ENCODE measurements around the gene BET1.

DNA sequence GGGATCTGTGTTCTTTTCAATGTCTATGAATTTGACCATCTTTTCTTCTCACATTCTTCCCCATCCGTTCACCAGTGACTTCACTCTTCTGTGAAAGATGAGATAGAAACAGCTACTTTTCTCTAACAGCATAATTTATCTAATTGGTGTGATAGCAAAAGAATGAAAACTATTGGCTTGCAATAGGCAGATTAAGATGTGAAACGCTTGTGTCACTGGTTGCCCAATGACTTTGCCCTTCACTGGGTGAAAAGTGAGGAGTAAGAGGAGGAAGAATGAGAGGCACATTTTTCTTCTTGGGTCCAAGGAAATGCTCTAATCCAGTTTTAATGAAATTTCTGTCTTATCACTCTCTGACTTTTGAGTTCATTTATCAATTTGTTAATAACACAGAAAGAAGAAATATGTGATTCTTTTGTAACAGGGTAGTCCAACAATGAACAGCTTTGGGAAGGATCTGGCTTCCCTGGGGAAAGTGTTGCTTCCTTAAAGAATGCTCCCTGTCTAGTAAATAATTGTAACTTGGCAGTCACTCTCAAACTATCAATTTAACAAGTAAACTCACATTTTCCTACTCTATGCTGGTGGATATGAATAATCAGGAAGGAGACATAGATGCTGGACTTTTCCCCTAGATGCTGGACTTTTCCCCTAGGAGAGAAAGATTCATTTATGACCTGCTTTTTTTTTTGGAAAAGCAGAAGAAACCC is 35.1 kb downstream of the BET1 start:
- TF ChIP-seq CTCF (IDR thresholded peaks at IDR 0.05) = no peak
- TF ChIP-seq RXRA (IDR thresholded peaks at IDR 0.05; ENCODE audit: borderline replicate concordance, low read depth) = no peak
- TF ChIP-seq SMC3 (IDR thresholded peaks at IDR 0.05; ENCODE audit: low read depth, low read length) = no peak
- TF ChIP-seq EP300 (IDR thresholded peaks at IDR 0.05; ENCODE audit: borderline replicate concordance in 1 of 2, low read depth in 1 of 2, low read length in 1 of 2) = no peak
- no peak for TF ChIP-seq SIN3A (IDR thresholded peaks at IDR 0.05; ENCODE audit: borderline replicate concordance, low read depth, low read length)
- no peak for TF ChIP-seq POLR2AphosphoS5 (IDR thresholded peaks at IDR 0.05; ENCODE audit: low read depth, low read length)
- no peak for TF ChIP-seq MAX (IDR thresholded peaks at IDR 0.05; ENCODE audit: low read depth)
- no peak for TF ChIP-seq USF2 (IDR thresholded peaks at IDR 0.05; ENCODE audit: borderline replicate concordance, low read depth, low read length)
